GM21423 (cell line): ENCODE results near the gene BLTP2.

ENCODE experiments used
- ATAC-seq: cut with Tn5 transposase; IDR thresholded peaks from one replicate; pipeline ENCODE4 v1.9.1; 2021; ENCODE audit warnings: mild to moderate bottlenecking, moderate library complexity; ENCODE audit not compliant: unreplicated experiment

The BLTP2 gene

GRCh38 chr17:28599311-28600184 lies 45.4 kb downstream of the BLTP2 start:
- ATAC-seq, result peak; percentile 29

GRCh38 chr17:28598799-28599310 lies 46.1 kb downstream of the BLTP2 start, which contains the start of gene SPAG5:
SPAG5 (minus strand) TSS chr17:28599025; CDS start chr17:28598946, 79 bp downstream.
- ATAC-seq, result peak; percentile 88

- no peak for ATAC-seq
These were observed 46.6 kb downstream of the BLTP2 start for GRCh38 chr17:28598389-28598788.

GRCh38 chr17:28597606-28598383 lies 47.2 kb downstream of the BLTP2 start:
- ATAC-seq, result no peak
